H1 (cell line): ENCODE results near the gene RREB1. TPM values are rescaled to one million over a fixed set of nuclear protein-coding genes. Genes with fewer than 3 reads are reported as not detected.

Experiments used
- CTCF ChIA-PET: fragments of 300-600 bp; sonication (Branson Sonifier 250); formaldehyde crosslinking; loops from one replicate; lab custom pipeline; 2021; ENCODE audit not compliant: partially characterized antibody; lab: Charles Lee
- POLR2A ChIA-PET: fragments of 300-600 bp; sonication (Branson Sonifier 250); formaldehyde crosslinking; loops from one replicate; lab custom pipeline; 2021; ENCODE audit warnings: inconsistent platforms; ENCODE audit not compliant: partially characterized antibody; lab: Charles Lee
- DNase-seq, 2 experiments: peaks; one replicate each; pipeline versions ENCODE4 v3.0.0 to v3.0.0-alpha.2; 2010 to 2022; ENCODE audit warnings: low spot score in 2 of 2, low read depth in 1 of 2, mixed read lengths in 1 of 2
- FAIRE-seq: peaks from 2 replicates; lab custom pipeline; 2011; peaks lifted over from hg19 to GRCh38; lab: Jason Lieb, UNC
- H2AFZ ChIP-seq: 2 replicates; pipeline ENCODE4 v1.8.1; 2012; ENCODE audit warnings: low read length, inconsistent platforms
- H2AK5ac ChIP-seq: 2 replicates; pipeline ENCODE4 v1.6.1; 2013; ENCODE audit warnings: low read depth, low read length
- H2BK120ac ChIP-seq: replicated peaks from 2 replicates; pipeline ENCODE3; 2013; ENCODE audit warnings: low read depth, low read length, inconsistent platforms
- H2BK12ac ChIP-seq: 2 replicates; pipeline ENCODE4 v1.6.1; 2013; ENCODE audit warnings: low read depth, low read length
- H2BK15ac ChIP-seq: 2 replicates; pipeline ENCODE4 v1.6.1; 2013; ENCODE audit warnings: low read length
- H2BK20ac ChIP-seq: 2 replicates; pipeline ENCODE4 v1.6.1; 2013; ENCODE audit warnings: low read length
- H2BK5ac ChIP-seq: 2 replicates; pipeline ENCODE4 v1.6.1; 2013; ENCODE audit warnings: low read depth, low read length
- H3K14ac ChIP-seq: 2 replicates; pipeline ENCODE4 v1.6.1; 2013; ENCODE audit warnings: inconsistent platforms; ENCODE audit not compliant: insufficient read length
- H3K18ac ChIP-seq: 2 replicates; pipeline ENCODE4 v1.6.1; 2013; ENCODE audit warnings: low read length; ENCODE audit errors: extremely low read depth
- H3K23ac ChIP-seq: 2 replicates; pipeline ENCODE4 v1.6.1; 2013; ENCODE audit warnings: inconsistent platforms; ENCODE audit not compliant: insufficient read length
- H3K23me2 ChIP-seq: 2 replicates; pipeline ENCODE4 v1.6.1; 2013; ENCODE audit warnings: low read depth, low read length
- H3K27ac ChIP-seq: 2 replicates; pipeline ENCODE4 v1.6.1; 2011; ENCODE audit warnings: low read depth, low read length, inconsistent platforms
- H3K27me3 ChIP-seq, 4 experiments: replicated peaks in 1 of 4; 1 replicate in 1 of 4; 2 replicates in 3 of 4; pipeline versions ENCODE4 v1.6.1 to v1.8.1; 2011 to 2013; ENCODE audit warnings: low read length in 3 of 4, mild to moderate bottlenecking in 3 of 4, inconsistent platforms in 2 of 4, mixed read lengths in 2 of 4, moderate library complexity in 1 of 4; ENCODE audit not compliant: control insufficient read depth in 3 of 4, insufficient read depth in 3 of 4; ENCODE audit errors: extremely low read depth in 1 of 4
- H3K36me3 ChIP-seq, 4 experiments: 2 replicates each; pipeline versions ENCODE4 v1.6.1 to v1.8.1; 2011 to 2013; ENCODE audit warnings: mild to moderate bottlenecking in 4 of 4, low read length in 3 of 4, moderate library complexity in 2 of 4, control low read depth in 1 of 4, inconsistent platforms in 1 of 4; ENCODE audit not compliant: insufficient read depth in 4 of 4, control insufficient read depth in 2 of 4
- H3K4ac ChIP-seq: replicated peaks from 2 replicates; pipeline ENCODE3; 2013; ENCODE audit warnings: low read length, low read depth, mixed read lengths, inconsistent platforms; ENCODE audit not compliant: insufficient read length
- H3K4me1 ChIP-seq, 4 experiments: replicated peaks in 1 of 4; 1 replicate in 1 of 4; 2 replicates in 3 of 4; pipeline versions ENCODE4 v1.6.1 to v1.8.1; 2011 to 2013; ENCODE audit warnings: low read length in 3 of 4, inconsistent platforms in 2 of 4, mixed read lengths in 1 of 4; ENCODE audit not compliant: insufficient read depth in 4 of 4, control insufficient read depth in 3 of 4
- H3K4me2 ChIP-seq, 2 experiments: 2 replicates each; pipeline versions ENCODE4 v1.6.1 to v1.8.1; 2011 to 2013; ENCODE audit warnings: low read depth in 2 of 2, low read length in 2 of 2, control low read depth in 1 of 2, inconsistent platforms in 1 of 2, mild to moderate bottlenecking in 1 of 2; ENCODE audit not compliant: insufficient read depth in 1 of 2
- H3K4me3 ChIP-seq, 4 experiments: fragments of 200-600, 300-600 bp in 1 of 4; sonication (generic), shearing (Covaris generic), sonication (Bioruptor Twin) in 1 of 4; 2 replicates each; pipeline versions ENCODE4 v1.5.1 to v1.8.1; 2011 to 2016; ENCODE audit warnings: low read length in 4 of 4, low read depth in 3 of 4, control low read depth in 2 of 4, inconsistent platforms in 2 of 4, mild to moderate bottlenecking in 2 of 4, mixed read lengths in 1 of 4, moderate library complexity in 1 of 4; ENCODE audit not compliant: insufficient read depth in 2 of 4; ENCODE audit errors: extremely low read depth in 1 of 4
- H3K56ac ChIP-seq: replicated peaks from 2 replicates; pipeline ENCODE3; 2013; ENCODE audit warnings: low read depth, mild to moderate bottlenecking, mixed read lengths, low read length, inconsistent platforms; ENCODE audit not compliant: insufficient read length
- H3K79me1 ChIP-seq: 2 replicates; pipeline ENCODE4 v1.6.1; 2013; ENCODE audit warnings: low read depth, low read length, control low read depth
- H3K79me2 ChIP-seq, 2 experiments: 2 replicates each; pipeline versions ENCODE4 v1.6.1 to v1.8.1; 2012 to 2013; ENCODE audit warnings: low read length in 2 of 2, mild to moderate bottlenecking in 2 of 2, inconsistent platforms in 1 of 2; ENCODE audit not compliant: insufficient read depth in 2 of 2, control insufficient read depth in 1 of 2
- H3K9ac ChIP-seq, 4 experiments: replicated peaks in 1 of 4; 1 replicate in 1 of 4; 2 replicates in 3 of 4; pipeline versions ENCODE4 v1.6.1 to v1.8.1; 2011 to 2013; ENCODE audit warnings: low read depth in 3 of 4, low read length in 3 of 4, control low read depth in 2 of 4, mild to moderate bottlenecking in 2 of 4, moderate library complexity in 2 of 4, inconsistent platforms in 1 of 4; ENCODE audit errors: extremely low read depth in 1 of 4
- H3K9me3 ChIP-seq, 2 experiments: 2 replicates each; pipeline versions ENCODE4 v1.6.1 to v1.8.1; 2012 to 2013; ENCODE audit warnings: mild to moderate bottlenecking in 2 of 2, moderate library complexity in 2 of 2, control low read depth in 1 of 2, inconsistent platforms in 1 of 2, low read depth in 1 of 2, low read length in 1 of 2, mixed read lengths in 1 of 2; ENCODE audit not compliant: insufficient read depth in 2 of 2
- H4K20me1 ChIP-seq, 2 experiments: replicated peaks in 1 of 2; 2 replicates each; pipeline versions ENCODE3 to v1.8.1; 2011 to 2013; ENCODE audit warnings: inconsistent platforms in 2 of 2, low read length in 2 of 2, mild to moderate bottlenecking in 1 of 2; ENCODE audit not compliant: insufficient read depth in 2 of 2, control insufficient read depth in 1 of 2
- H4K5ac ChIP-seq: 2 replicates; pipeline ENCODE4 v1.6.1; 2013; ENCODE audit warnings: low read length, low read depth, mixed read lengths, inconsistent platforms; ENCODE audit not compliant: insufficient read length
- H4K8ac ChIP-seq: 2 replicates; pipeline ENCODE4 v1.8.0; 2013; ENCODE audit warnings: mild to moderate bottlenecking, moderate library complexity, low read length, inconsistent platforms; ENCODE audit not compliant: insufficient read depth; ENCODE audit errors: extremely low read depth
- H4K91ac ChIP-seq: replicated peaks from 2 replicates; pipeline ENCODE3; 2013; ENCODE audit warnings: low read length, mixed read lengths, inconsistent platforms; ENCODE audit not compliant: insufficient read length
- BACH1 ChIP-seq: IDR thresholded peaks from 2 replicates; pipeline ENCODE4 v1.6.1; 2012; ENCODE audit warnings: low read length, improper control_type of control experiment
- BRCA1 ChIP-seq: IDR thresholded peaks from 2 replicates; pipeline ENCODE4 v1.6.1; 2012; ENCODE audit warnings: low read depth, low read length, improper control_type of control experiment
- JUND ChIP-seq: IDR thresholded peaks from 2 replicates; pipeline ENCODE4 v1.6.1; 2011; ENCODE audit warnings: mild to moderate bottlenecking, improper control_type of control experiment, low read length
- POU5F1 ChIP-seq: IDR thresholded peaks from 2 replicates; pipeline ENCODE4 v1.6.1; 2011; ENCODE audit warnings: low read depth, mild to moderate bottlenecking, low read length, moderate library complexity
- SRF ChIP-seq: IDR thresholded peaks from 2 replicates; pipeline ENCODE4 v1.6.1; 2011; ENCODE audit warnings: mild to moderate bottlenecking, low read depth, low read length, moderate library complexity
- polyA plus RNA-seq, 7 experiments: library from polyadenylated mRNA; depleted of rRNA in 3 of 7; stranded (reverse) in 5 of 7; unstranded in 2 of 7; fragments of >200 nt in 5 of 7; fragments of 200-250 nt in 2 of 7; gene quantifications; 1 replicate in 5 of 7; 2 replicates in 1 of 7; 4 replicates in 1 of 7; pipeline versions ENCODE4 v1.2.1 to v1.2.3, GENCODE V29; 2011 to 2013; ENCODE audit warnings: missing spikeins in 2 of 7, mixed read lengths in 2 of 7
- total RNA-seq: library from RNA; stranded (reverse); fragmentation: NEBNext Ultra II Directional; extraction: Animal tissue kit (Norgen Biotek cat#: 25700); gene quantifications from 2 replicates; pipeline ENCODE4 v1.2.1, GENCODE V29; 2021

RREB1 gene
- total and polyA plus RNA-seq, 2 of the 8 experiments (the other 6 are each of a cell fraction or from before 2014, with no cell fraction given) = 3.9 to 34.7 TPM

DNA sequence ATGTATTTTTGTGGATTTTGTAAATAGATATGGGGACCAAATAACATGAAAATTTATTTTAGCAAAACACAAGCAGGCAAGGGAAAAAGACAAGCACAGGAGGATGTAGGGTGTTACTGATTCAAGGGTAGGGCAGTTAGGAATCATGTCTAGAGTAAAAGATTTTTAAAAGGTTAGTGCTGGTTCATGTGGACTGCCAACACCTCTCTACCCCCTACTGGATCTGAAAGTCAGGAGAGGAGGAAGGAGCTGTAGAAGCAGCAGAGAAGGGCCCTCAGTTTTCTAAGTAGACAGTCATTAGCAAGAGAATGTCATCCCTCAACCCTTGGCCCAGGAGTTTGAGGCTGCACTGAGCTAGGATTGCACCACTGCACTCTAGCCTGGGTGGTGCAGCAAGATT, 95.2 kb downstream of the RREB1 start:
- H3K4ac ChIP-seq = no peak overlapping the region
- no peaks in the 10 kb centered on the region for H3K23me2 ChIP-seq
- no peak overlapping the region for H2BK15ac ChIP-seq
- TF ChIP-seq SRF = no peak
- TF ChIP-seq JUND = no peak
- no peak for TF ChIP-seq POU5F1
- TF ChIP-seq BRCA1 = no peak
- no peak for TF ChIP-seq BACH1
- TF ChIP-seq, all 59 proteins: peak for 0
- Histone ChIP-seq H2BK12ac (no peak overlapping the region), H3K56ac (no peak overlapping the region), H2BK20ac (no peak overlapping the region), H2BK5ac (no peak overlapping the region), H3K27me3 (no peaks in the 10 kb centered on the region), H3K18ac (no peak overlapping the region), H3K79me1 (no peaks in the 10 kb centered on the region), H3K79me2 (no peaks in the 10 kb centered on the region), H4K91ac (no peak overlapping the region), H2AK5ac (no peak overlapping the region), H3K14ac (no peak overlapping the region), H4K5ac (no peak overlapping the region), H3K4me2 (no peak overlapping the region), H4K20me1 (peaks cover 0 to 6% of the 10 kb centered on the region in 2 experiments), H2BK120ac (no peak overlapping the region), H3K4me1 (no peaks in the 10 kb centered on the region; a peak in 1 of 7 replicates), H3K4me3 (no peak overlapping the region), H3K9ac (no peak overlapping the region), H3K9me3 (no peaks in the 10 kb centered on the region), H2AFZ (no peak overlapping the region), H3K23ac (no peak overlapping the region), H3K27ac (no peak overlapping the region), H4K8ac (no peak overlapping the region), H3K36me3 (peaks cover 0 to 3% (median 0%) of the 10 kb centered on the region in 4 experiments; a peak in 1 of 8 replicates)
- POLR2A ChIA-PET = no interaction called here
- CTCF ChIA-PET = interaction anchor here (0.6 to 1.7 kb wide), 5 partner anchors 13 to 416 kb away, joined by 3 to 7 read pairs (median 3); no protein-coding TSS in a partner anchor
- FAIRE-seq (no peak), DNase-seq (no peak)
